GM23248 (cell line): ENCODE measurements around the gene SEMA3F.

Source experiments
- EZH2 ChIP-seq: fragments of 200-600 bp; sonication (generic); IDR thresholded peaks from 2 replicates; pipeline ENCODE4 v1.6.1; 2018; ENCODE audit warnings: antibody characterized with exemption, mild to moderate bottlenecking; ENCODE audit not compliant: insufficient read depth, poor library complexity, severe bottlenecking
- EZH2phosphoT487 ChIP-seq: fragments of 200-600 bp; sonication (generic); IDR thresholded peaks from 2 replicates; pipeline ENCODE4 v1.6.1; 2018; ENCODE audit warnings: antibody characterized with exemption, moderate library complexity, mild to moderate bottlenecking, low read depth; ENCODE audit not compliant: insufficient read depth

DNA sequence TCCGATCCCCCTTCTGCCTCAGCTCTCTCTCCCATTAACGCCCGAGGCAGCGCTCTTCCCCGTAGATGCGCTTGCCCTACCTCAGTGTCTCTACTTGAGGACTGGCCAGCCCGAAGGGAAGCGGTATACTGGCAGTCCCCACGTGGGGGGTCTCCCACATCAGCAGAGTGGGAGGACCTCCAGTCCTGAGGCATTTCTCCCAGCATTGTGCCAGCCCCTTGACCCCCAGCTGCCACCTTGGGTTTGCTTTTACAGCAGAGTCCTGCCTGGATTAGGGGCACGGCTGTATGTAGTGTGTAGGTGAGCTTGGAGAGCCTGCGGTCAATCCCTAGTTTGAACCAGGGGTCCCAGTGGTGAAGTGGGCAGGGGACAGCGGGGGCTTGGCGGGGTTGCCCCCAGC lies 767 bp downstream of the SEMA3F start:
- TF ChIP-seq EZH2 (no peak), EZH2phosphoT487 (no peak)
